ENCODE measurements around the gene FMR1. TPM values are rescaled to one million over a fixed set of nuclear protein-coding genes. Genes with fewer than 3 reads are reported as not detected.

The FMR1 gene
- polyA plus RNA-seq, 4 donors: 13.5 to 106 (median 18.2) TPM

DNA sequence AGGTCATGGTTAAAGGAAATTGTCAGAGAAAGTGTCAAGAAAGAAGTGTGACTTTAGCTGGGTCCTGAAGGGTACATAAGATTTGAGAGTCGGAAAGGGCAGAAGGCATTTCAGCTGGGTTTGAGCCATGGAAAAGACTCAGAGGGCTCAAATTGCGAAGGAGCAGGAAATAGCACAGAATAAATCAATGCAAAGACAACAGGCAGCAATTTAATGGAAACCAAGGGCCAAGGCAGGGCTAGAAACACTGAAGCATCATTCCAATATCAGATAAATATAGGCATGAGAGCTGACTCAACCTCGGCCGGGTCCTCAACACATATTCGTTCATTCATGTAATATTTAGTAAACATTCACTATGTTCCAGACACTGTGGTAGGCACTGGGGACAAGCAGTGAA, 3.6 kb upstream of the FMR1 start:
- Histone ChIP-seq H3K4me3 (ENCODE audit: low read depth in 1 of 3, low read length in 3 of 3) (no peak overlapping the region), H3K27ac (ENCODE audit: low read depth in 1 of 3, low read length in 2 of 3) (no peak overlapping the region), H3K4me1 (ENCODE audit: control insufficient read depth in 3 of 3, insufficient read depth in 2 of 3, low read depth in 1 of 3, low read length in 2 of 3) (peaks cover 0 to 13% (median 0%) of the 10 kb centered on the region in 3 donors), H3K27me3 (ENCODE audit: control insufficient read depth in 3 of 3, insufficient read depth in 3 of 3, low read length in 3 of 3) (no peaks in the 10 kb centered on the region), H3K36me3 (ENCODE audit: control insufficient read depth in 3 of 3, insufficient read depth in 2 of 3, low read depth in 1 of 3, low read length in 3 of 3) (no peaks in the 10 kb centered on the region), H3K9me3 (ENCODE audit: control insufficient read depth in 2 of 2, insufficient read depth in 1 of 2, low read depth in 1 of 2, low read length in 1 of 2) (no peaks in the 10 kb centered on the region)
- DNase-seq (no peak), FAIRE-seq (no peak)
- WGBS, 3 donors: 57 to 75% (median 64%) methylated on average over 5 of the region's 5 CpGs

DNA sequence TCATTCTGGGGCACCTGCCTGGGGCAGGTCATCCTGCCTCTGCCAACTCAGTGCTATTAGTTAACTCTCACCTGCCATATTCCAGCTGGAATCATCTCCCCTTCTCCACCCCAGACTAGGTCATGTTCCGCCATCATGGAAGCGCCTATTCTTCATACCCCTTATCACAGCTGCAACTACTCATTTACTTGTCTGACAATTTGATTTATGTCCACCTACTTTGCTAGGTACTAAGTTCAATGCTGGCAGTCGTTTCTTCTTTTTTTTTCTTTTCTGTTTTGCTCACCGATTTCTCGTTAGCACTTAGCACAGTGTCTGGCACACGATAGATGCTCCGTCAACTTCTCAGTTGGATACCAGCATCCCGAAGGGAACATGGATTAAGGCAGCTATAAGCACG, 1.1 kb upstream of the FMR1 start:
- 25 to 75% (median 69%) methylated on average over 9 of the region's 9 CpGs for WGBS, 3 donors
- H3K4me3 ChIP-seq (ENCODE audit: low read depth in 1 of 3, low read length in 3 of 3): peak overlapping the region in 1 of 3 donors; percentile 52
- no peak for FAIRE-seq

DNA sequence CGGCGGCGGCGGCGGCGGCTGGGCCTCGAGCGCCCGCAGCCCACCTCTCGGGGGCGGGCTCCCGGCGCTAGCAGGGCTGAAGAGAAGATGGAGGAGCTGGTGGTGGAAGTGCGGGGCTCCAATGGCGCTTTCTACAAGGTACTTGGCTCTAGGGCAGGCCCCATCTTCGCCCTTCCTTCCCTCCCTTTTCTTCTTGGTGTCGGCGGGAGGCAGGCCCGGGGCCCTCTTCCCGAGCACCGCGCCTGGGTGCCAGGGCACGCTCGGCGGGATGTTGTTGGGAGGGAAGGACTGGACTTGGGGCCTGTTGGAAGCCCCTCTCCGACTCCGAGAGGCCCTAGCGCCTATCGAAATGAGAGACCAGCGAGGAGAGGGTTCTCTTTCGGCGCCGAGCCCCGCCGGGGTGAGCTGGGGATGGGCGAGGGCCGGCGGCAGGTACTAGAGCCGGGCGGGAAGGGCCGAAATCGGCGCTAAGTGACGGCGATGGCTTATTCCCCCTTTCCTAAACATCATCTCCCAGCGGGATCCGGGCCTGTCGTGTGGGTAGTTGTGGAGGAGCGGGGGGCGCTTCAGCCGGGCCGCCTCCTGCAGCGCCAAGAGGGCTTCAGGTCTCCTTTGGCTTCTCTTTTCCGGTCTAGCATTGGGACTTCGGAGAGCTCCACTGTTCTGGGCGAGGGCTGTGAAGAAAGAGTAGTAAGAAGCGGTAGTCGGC, 528 bp downstream of the FMR1 start:
- 0 to 41% (median 15%) methylated on average over 32 to 57 of the region's 58 CpGs for WGBS, 3 donors
- no peaks in the 10 kb centered on the region for H3K9me3 ChIP-seq (ENCODE audit: control insufficient read depth in 2 of 2, insufficient read depth in 1 of 2, low read depth in 1 of 2, low read length in 1 of 2)
- DNase-seq (peak; percentile 34 to 57), FAIRE-seq (no peak)
- H3K27ac ChIP-seq (ENCODE audit: low read depth in 1 of 3, low read length in 2 of 3): peak overlapping the region; percentile 89 to 99 (median 90)
- H3K4me1 ChIP-seq (ENCODE audit: control insufficient read depth in 3 of 3, insufficient read depth in 2 of 3, low read depth in 1 of 3, low read length in 2 of 3): peaks cover 0 to 20% (median 7%) of the 10 kb centered on the region in 3 donors
- H3K36me3 ChIP-seq (ENCODE audit: control insufficient read depth in 3 of 3, insufficient read depth in 2 of 3, low read depth in 1 of 3, low read length in 3 of 3): no peaks in the 10 kb centered on the region
- no peaks in the 10 kb centered on the region for H3K27me3 ChIP-seq (ENCODE audit: control insufficient read depth in 3 of 3, insufficient read depth in 3 of 3, low read length in 3 of 3)
- H3K4me3 ChIP-seq (ENCODE audit: low read depth in 1 of 3, low read length in 3 of 3): peak overlapping the region; percentile 83 to 96 (median 86)

More for the DNA sequence above, 1.1 kb upstream of the FMR1 start:
- no peaks in the 10 kb centered on the region for H3K27me3 ChIP-seq (ENCODE audit: control insufficient read depth in 3 of 3, insufficient read depth in 3 of 3, low read length in 3 of 3)
- peak overlapping the region in 1 of 3 donors; percentile 89 for H3K27ac ChIP-seq (ENCODE audit: low read depth in 1 of 3, low read length in 2 of 3)
- DNase-seq: peak; percentile 39 to 43
- H3K9me3 ChIP-seq (ENCODE audit: control insufficient read depth in 2 of 2, insufficient read depth in 1 of 2, low read depth in 1 of 2, low read length in 1 of 2): no peaks in the 10 kb centered on the region
- peaks cover 0 to 16% (median 0%) of the 10 kb centered on the region in 3 donors for H3K4me1 ChIP-seq (ENCODE audit: control insufficient read depth in 3 of 3, insufficient read depth in 2 of 3, low read depth in 1 of 3, low read length in 2 of 3)
- no peaks in the 10 kb centered on the region for H3K36me3 ChIP-seq (ENCODE audit: control insufficient read depth in 3 of 3, insufficient read depth in 2 of 3, low read depth in 1 of 3, low read length in 3 of 3)

DNA sequence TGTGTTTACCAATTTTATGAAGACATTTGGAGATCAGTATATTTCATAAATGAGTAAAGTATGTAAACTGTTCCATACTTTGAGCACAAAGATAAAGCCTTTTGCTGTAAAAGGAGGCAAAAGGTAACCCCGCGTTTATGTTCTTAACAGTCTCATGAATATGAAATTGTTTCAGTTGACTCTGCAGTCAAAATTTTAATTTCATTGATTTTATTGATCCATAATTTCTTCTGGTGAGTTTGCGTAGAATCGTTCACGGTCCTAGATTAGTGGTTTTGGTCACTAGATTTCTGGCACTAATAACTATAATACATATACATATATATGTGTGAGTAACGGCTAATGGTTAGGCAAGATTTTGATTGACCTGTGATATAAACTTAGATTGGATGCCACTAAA, 1.9 kb downstream of the FMR1 start:
- Histone ChIP-seq H3K36me3 (ENCODE audit: control insufficient read depth in 3 of 3, insufficient read depth in 2 of 3, low read depth in 1 of 3, low read length in 3 of 3) (no peaks in the 10 kb centered on the region), H3K9me3 (ENCODE audit: control insufficient read depth in 2 of 2, insufficient read depth in 1 of 2, low read depth in 1 of 2, low read length in 1 of 2) (no peaks in the 10 kb centered on the region), H3K27ac (ENCODE audit: low read depth in 1 of 3, low read length in 2 of 3) (peak overlapping the region in 1 of 3 donors; percentile 99), H3K4me1 (ENCODE audit: control insufficient read depth in 3 of 3, insufficient read depth in 2 of 3, low read depth in 1 of 3, low read length in 2 of 3) (peaks cover 0 to 20% (median 7%) of the 10 kb centered on the region in 3 donors), H3K4me3 (ENCODE audit: low read depth in 1 of 3, low read length in 3 of 3) (peak overlapping the region in 2 of 3 donors; percentile 6 to 96), H3K27me3 (ENCODE audit: control insufficient read depth in 3 of 3, insufficient read depth in 3 of 3, low read length in 3 of 3) (no peaks in the 10 kb centered on the region)
- DNase-seq (no peak), FAIRE-seq (no peak)
- WGBS, 3 donors: 23 to 57% (median 35%) methylated on average over 6 of the region's 6 CpGs

DNA sequence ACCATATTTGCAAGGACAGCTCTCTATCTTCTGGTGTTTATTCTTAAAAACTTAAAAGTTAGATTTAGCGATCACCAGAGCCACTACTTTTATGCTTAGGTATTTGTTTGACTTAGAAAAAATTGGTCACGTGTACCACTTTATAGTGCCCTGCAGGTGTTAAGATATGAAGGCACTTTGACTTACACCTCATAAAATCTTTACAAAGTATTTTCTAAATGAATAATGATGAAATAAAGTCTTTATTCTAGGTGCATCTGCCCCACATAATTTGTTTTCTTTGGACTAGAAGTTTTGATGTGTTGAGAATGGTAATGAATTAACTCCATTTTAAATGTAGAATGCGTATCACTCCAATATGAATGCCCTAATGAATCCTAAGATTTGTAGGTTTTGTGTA, 2.9 kb downstream of the FMR1 start:
- H3K4me1 ChIP-seq (ENCODE audit: control insufficient read depth in 3 of 3, insufficient read depth in 2 of 3, low read depth in 1 of 3, low read length in 2 of 3): peaks cover 0 to 20% (median 7%) of the 10 kb centered on the region in 3 donors
- no peak for FAIRE-seq
- peak; percentile 25 to 52 for DNase-seq
- H3K9me3 ChIP-seq (ENCODE audit: control insufficient read depth in 2 of 2, insufficient read depth in 1 of 2, low read depth in 1 of 2, low read length in 1 of 2): no peaks in the 10 kb centered on the region
- H3K27ac ChIP-seq (ENCODE audit: low read depth in 1 of 3, low read length in 2 of 3): peak overlapping the region in 1 of 3 donors; percentile 99
- no peaks in the 10 kb centered on the region for H3K27me3 ChIP-seq (ENCODE audit: control insufficient read depth in 3 of 3, insufficient read depth in 3 of 3, low read length in 3 of 3)
- 20 to 47% (median 33%) methylated on average over 3 of the region's 3 CpGs for WGBS, 3 donors
- H3K36me3 ChIP-seq (ENCODE audit: control insufficient read depth in 3 of 3, insufficient read depth in 2 of 3, low read depth in 1 of 3, low read length in 3 of 3): no peaks in the 10 kb centered on the region
- H3K4me3 ChIP-seq (ENCODE audit: low read depth in 1 of 3, low read length in 3 of 3): no peak overlapping the region

DNA sequence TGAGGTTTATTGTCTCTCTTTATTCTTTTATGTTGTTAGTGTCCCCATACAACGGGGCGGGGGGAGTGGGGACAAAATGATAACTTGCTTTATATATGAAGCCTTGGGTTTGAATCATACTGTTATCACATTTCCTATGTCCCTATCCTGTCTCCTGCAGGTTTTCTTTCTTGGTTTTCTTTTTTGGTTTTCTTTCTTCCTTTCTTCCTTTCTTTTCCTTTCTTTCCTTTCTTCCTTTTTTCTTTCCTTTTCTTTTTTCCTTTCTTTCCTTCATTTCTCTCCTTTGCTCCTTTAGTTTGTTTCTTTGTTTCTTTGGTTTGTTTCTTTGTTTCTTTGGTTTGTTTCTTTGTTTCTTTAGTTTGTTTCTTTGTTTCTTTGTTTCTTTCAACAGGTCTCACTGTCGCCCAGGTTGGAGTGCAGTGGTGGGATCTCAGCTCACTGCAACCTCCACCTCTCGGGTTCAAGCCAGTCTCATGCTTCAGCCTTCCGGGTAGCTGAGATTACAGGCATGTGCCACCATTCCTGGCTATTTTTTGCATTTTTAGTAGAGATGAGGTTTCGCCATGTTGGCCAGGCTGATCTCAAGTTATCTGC, 4.8 kb downstream of the FMR1 start:
- Histone ChIP-seq H3K4me3 (ENCODE audit: low read depth in 1 of 3, low read length in 3 of 3) (no peak overlapping the region), H3K36me3 (ENCODE audit: control insufficient read depth in 3 of 3, insufficient read depth in 2 of 3, low read depth in 1 of 3, low read length in 3 of 3) (no peaks in the 10 kb centered on the region), H3K4me1 (ENCODE audit: control insufficient read depth in 3 of 3, insufficient read depth in 2 of 3, low read depth in 1 of 3, low read length in 2 of 3) (peaks cover 0 to 11% (median 7%) of the 10 kb centered on the region in 3 donors), H3K9me3 (ENCODE audit: control insufficient read depth in 2 of 2, insufficient read depth in 1 of 2, low read depth in 1 of 2, low read length in 1 of 2) (no peaks in the 10 kb centered on the region), H3K27me3 (ENCODE audit: control insufficient read depth in 3 of 3, insufficient read depth in 3 of 3, low read length in 3 of 3) (no peaks in the 10 kb centered on the region), H3K27ac (ENCODE audit: low read depth in 1 of 3, low read length in 2 of 3) (peak overlapping the region in 1 of 3 donors; percentile 99)
- DNase-seq (no peak), FAIRE-seq (no peak)
- WGBS, 3 donors: 64 to 83% (median 70%) methylated on average over 6 of the region's 6 CpGs

DNA sequence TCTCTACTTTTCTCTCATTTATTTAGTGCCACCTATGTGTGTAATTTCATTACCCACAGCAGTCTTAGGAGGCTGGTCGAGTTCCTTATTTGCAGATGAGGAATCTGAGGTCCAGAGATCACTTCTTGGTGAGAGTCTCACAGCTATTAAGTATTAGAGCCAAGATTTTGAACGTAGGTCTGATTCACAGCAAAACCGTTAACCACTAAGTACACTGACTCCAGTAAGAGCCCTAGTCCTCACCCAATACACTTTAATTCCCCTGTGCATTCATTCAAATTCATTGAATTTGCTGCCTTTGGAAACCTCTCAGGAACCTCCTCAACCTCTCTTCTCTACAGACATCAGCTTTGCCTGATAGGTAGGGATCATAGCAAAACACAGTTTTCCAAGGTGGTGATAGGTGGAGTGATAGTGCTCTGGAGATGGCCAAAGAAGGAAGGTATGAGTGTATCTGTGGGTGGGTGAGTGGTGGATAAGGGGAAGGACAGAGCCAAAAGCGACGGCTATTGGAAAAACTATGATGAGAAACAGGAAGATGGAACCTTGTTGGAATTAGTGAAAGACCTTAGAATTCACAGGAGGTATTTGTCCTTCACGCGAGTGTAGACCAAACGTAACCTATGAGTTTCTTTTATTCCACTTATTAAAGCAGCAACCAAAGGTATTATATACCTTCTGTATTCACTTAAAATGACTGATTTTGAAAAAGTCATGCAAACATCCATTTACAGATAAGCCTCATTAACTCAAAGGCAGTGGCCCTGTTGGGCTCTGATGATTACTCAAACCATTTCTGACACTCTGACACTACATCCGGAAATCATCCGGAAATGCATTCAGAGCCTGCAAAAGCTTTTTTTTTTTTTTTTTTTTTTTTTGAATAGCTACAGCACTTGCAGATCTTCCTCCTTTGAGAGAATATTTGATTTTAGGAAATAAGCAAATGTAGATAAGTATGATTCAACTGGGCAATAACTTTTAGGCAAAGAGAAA, 6.3 kb downstream of the FMR1 start:
- no peaks in the 10 kb centered on the region for H3K36me3 ChIP-seq (ENCODE audit: control insufficient read depth in 3 of 3, insufficient read depth in 2 of 3, low read depth in 1 of 3, low read length in 3 of 3)
- no peaks in the 10 kb centered on the region for H3K27me3 ChIP-seq (ENCODE audit: control insufficient read depth in 3 of 3, insufficient read depth in 3 of 3, low read length in 3 of 3)
- peak overlapping the region in 1 of 3 donors; percentile 49 for H3K27ac ChIP-seq (ENCODE audit: low read depth in 1 of 3, low read length in 2 of 3)
- 50 to 62% (median 58%) methylated on average over 10 of the region's 10 CpGs for WGBS, 3 donors
- H3K4me1 ChIP-seq (ENCODE audit: control insufficient read depth in 3 of 3, insufficient read depth in 2 of 3, low read depth in 1 of 3, low read length in 2 of 3): peaks cover 0 to 11% (median 7%) of the 10 kb centered on the region in 3 donors
- H3K9me3 ChIP-seq (ENCODE audit: control insufficient read depth in 2 of 2, insufficient read depth in 1 of 2, low read depth in 1 of 2, low read length in 1 of 2): no peaks in the 10 kb centered on the region
- DNase-seq (peak; percentile 5 to 39), FAIRE-seq (no peak)
- H3K4me3 ChIP-seq (ENCODE audit: low read depth in 1 of 3, low read length in 3 of 3): no peak overlapping the region

DNA sequence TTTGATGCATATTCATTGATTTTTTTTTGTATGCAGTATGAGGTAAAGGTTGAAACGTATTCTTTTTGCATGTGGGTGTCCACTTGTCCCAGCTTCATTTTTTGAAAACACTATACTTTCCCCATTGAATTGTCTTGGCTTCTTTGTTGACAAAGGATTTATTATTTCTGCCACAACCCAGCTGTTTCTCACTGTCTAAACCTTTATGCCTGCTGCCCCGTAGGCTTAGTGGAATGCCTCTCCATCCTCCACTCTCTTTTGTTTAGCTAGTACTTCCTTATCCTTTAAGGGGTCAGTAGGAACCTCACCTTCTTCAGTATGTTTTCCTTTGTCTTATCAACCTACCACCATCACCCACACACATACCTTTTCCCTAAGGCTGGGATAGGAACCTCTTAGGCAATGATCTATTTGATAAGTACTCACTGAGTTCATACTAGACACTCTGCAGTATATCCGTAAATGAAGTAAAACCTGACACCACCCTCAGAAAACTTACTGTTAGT, 8.5 kb downstream of the FMR1 start:
- no peak overlapping the region for H3K4me3 ChIP-seq (ENCODE audit: low read depth in 1 of 3, low read length in 3 of 3)
- FAIRE-seq (no peak), DNase-seq (no peak)
- WGBS, 3 donors: 76 to 81% (median 76%) methylated on average over 3 of the region's 3 CpGs
- no peaks in the 10 kb centered on the region for H3K9me3 ChIP-seq (ENCODE audit: control insufficient read depth in 2 of 2, insufficient read depth in 1 of 2, low read depth in 1 of 2, low read length in 1 of 2)
- no peaks in the 10 kb centered on the region for H3K36me3 ChIP-seq (ENCODE audit: control insufficient read depth in 3 of 3, insufficient read depth in 2 of 3, low read depth in 1 of 3, low read length in 3 of 3)
- peaks cover 0 to 11% (median 7%) of the 10 kb centered on the region in 3 donors for H3K4me1 ChIP-seq (ENCODE audit: control insufficient read depth in 3 of 3, insufficient read depth in 2 of 3, low read depth in 1 of 3, low read length in 2 of 3)
- H3K27ac ChIP-seq (ENCODE audit: low read depth in 1 of 3, low read length in 2 of 3): no peak overlapping the region
- no peaks in the 10 kb centered on the region for H3K27me3 ChIP-seq (ENCODE audit: control insufficient read depth in 3 of 3, insufficient read depth in 3 of 3, low read length in 3 of 3)
